ENCODE data around the gene ZNF554. TPM values are rescaled to one million over a fixed set of nuclear protein-coding genes. Genes with fewer than 3 reads are reported as not detected.
"Not testable (repeated sequence)": the region's sequence is repeated elsewhere in the genome, so short reads cannot be mapped to it uniquely, and the experiment has no call there.

ZNF554 gene
- total and polyA plus RNA-seq, 8 donors: 2.1 to 9.0 (median 8.3) TPM

GRCh38 chr19:2814426-2814825 is 5.2 kb upstream of the ZNF554 start:
- Histone ChIP-seq H3K4me1 (no peaks in the 10 kb centered on the region), H3K36me3 (peaks cover 0 to 50% of the 10 kb centered on the region in 2 donors), H3K9me3 (no peaks in the 10 kb centered on the region), H3K27ac (no peak overlapping the region), H3K4me3 (no peak overlapping the region), H3K27me3 (no peaks in the 10 kb centered on the region)
- DNase-seq (no peak), ATAC-seq (no peak)
- TF ChIP-seq CTCF (IDR thresholded peaks at IDR 0.05): no peak
- intact Hi-C loops (cut with DNase I): no loop called here

DNA sequence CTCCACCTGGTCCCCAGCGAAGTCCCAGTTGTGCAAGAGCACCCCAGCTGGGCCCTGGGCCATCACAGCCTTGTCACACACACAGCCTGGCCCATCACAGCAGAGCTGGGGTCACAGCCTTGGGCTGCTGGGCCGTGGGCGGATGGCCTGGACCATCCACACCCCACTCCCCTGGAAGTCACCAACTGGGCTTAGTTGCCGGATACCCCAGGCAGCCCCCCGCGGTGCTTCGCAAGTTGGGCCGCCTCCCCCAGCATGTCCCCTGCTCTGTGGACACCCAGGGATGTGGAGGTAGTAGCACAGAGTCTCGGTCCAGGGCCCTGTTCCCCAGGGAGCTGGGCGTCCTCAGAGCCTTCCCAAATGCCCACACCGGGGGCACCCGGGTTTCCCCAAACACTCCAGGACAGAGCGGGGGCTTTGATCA is 4.5 kb upstream of the ZNF554 start:
- Histone ChIP-seq H3K4me3 (no peak overlapping the region), H3K27me3 (no peaks in the 10 kb centered on the region), H3K27ac (no peak overlapping the region), H3K36me3 (peaks cover 0 to 42% of the 10 kb centered on the region in 2 donors), H3K4me1 (peaks cover 0 to 2% of the 10 kb centered on the region in 2 donors), H3K9me3 (no peaks in the 10 kb centered on the region)
- TF ChIP-seq CTCF (IDR thresholded peaks at IDR 0.05): no peak
- DNase-seq (peak in 1 of 4 donors; percentile 69), ATAC-seq (no peak)
- intact Hi-C loops (cut with DNase I): no loop called here

GRCh38 chr19:2815923-2816322 is 3.7 kb upstream of the ZNF554 start:
- DNase-seq: peak in 1 of 4 donors; percentile 67
- H3K27me3 ChIP-seq: no peaks in the 10 kb centered on the region
- peaks cover 0 to 35% of the 10 kb centered on the region in 2 donors for H3K36me3 ChIP-seq
- H3K9me3 ChIP-seq: no peaks in the 10 kb centered on the region
- H3K27ac ChIP-seq: no peak overlapping the region
- H3K4me1 ChIP-seq: peaks cover 6 to 10% of the 10 kb centered on the region in 2 donors
- no peak for TF ChIP-seq CTCF (IDR thresholded peaks at IDR 0.05)
- intact Hi-C loops (cut with DNase I): no loop called here
- ATAC-seq: no peak
- no peak overlapping the region for H3K4me3 ChIP-seq

GRCh38 chr19:2816641-2817040 is 3.0 kb upstream of the ZNF554 start:
- intact Hi-C loops (cut with DNase I): no loop called here
- no peak for ATAC-seq

DNA sequence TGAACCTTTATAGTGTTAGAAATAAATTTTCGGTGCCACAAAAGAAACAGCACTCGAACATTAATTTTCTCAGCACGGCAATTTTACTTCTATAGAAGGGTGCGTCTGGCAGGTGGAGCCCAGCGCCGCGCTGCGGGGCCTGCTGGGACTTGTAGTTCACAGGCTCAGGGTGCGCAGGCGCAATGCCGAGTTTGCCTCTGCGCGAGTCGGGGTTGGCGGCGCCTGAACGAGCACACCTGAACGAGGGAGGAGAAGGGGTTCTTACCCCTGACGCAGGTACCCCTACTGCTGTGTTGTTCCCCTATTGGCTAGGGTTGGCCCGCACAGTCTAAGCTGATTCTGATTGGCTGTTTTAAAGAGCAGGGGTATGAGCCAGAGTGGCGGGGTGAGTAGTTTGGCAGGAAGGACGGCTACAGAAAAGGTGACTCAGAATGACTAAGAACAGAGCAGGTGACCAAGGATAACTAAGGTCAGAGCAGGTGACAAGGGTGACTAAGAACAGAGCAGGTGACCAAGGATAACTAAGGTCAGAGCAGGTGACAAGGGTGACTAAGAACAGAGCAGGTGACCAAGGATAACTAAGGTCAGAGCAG is 2.3 kb upstream of the ZNF554 start:
- H3K4me1 ChIP-seq; DNase-seq; H3K27me3 ChIP-seq; H3K27ac ChIP-seq; H3K4me3 ChIP-seq; intact Hi-C loops (cut with DNase I); ATAC-seq; H3K9me3 ChIP-seq: not testable (repeated sequence)
- peaks cover 0 to 21% of the 10 kb centered on the region in 2 donors for H3K36me3 ChIP-seq

More at GRCh38 chr19:2816641-2817040, 3.0 kb upstream of the ZNF554 start:
- no peak overlapping the region for H3K4me3 ChIP-seq
- H3K4me1 ChIP-seq: peaks cover 6 to 10% of the 10 kb centered on the region in 2 donors
- no peaks in the 10 kb centered on the region for H3K9me3 ChIP-seq
- no peaks in the 10 kb centered on the region for H3K27me3 ChIP-seq
- DNase-seq: no peak
- H3K27ac ChIP-seq: no peak overlapping the region
- no peak for TF ChIP-seq CTCF (IDR thresholded peaks at IDR 0.05)
- peaks cover 0 to 28% of the 10 kb centered on the region in 2 donors for H3K36me3 ChIP-seq

All from left lung (tissue), 10 donors.